Measurements from ENCODE around the gene CHGA.

The CHGA gene

DNA sequence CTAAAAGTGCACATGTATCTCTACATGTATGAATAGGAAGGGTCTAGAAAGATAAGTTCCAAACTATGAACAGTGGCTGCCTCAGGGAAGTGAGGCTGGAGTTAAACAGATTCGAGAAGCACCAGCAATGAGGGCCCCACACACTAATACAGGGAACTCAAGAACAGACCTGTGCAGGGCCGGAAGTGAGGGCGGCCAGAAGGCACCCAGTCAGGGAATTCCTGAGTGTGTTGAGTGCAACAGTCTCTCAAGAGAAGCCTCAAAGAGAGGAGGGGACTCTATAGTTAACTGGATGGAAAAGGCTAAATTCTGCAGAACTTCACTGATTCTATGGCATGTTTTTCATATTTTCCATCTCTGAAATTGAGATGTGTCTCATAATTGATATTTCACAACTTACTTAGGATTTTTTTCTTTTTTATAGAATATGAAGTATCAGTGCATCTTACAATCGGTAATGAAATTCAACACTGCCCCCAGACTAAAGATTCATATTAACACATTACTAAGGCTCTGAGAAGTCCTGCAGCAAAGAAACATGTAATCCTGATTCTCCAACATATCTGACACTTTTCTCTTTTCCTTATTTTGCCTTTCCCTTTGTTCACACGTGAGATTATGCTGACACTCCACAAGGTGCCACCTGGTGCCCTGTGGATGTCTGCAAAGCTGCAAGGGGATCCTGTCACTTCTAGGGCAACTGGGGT is 61.3 kb downstream of the CHGA start:
- no peak for DNase-seq (ENCODE audit: low read depth)
